Midbrain (tissue), 1 donor: ENCODE results near the gene ARHGAP24.

Experiments
- DNase-seq: peaks from one replicate; lab custom pipeline; 2025; lab: John Stamatoyannopoulos, UW

ARHGAP24 gene

DNA sequence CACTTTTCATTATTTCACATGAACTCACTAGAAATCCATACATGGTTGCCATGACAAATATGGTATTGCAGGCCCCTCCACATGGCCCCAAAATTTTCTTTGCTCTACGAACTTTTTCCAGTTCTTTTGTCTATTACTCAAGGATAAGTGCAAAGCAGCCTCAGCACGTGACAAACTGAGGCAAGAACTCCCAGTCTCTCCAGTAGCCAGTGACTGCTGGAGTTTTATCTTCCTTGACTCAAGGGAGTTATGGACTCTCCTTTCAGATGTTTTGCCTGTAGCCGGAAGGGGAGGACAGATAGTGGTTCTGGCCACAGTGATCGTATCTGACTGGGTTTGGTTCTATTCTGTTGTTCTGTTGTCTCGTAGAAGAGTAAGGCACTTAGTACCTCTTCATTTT lies 105.5 kb downstream of the ARHGAP24 start:
- no peak for DNase-seq

DNA sequence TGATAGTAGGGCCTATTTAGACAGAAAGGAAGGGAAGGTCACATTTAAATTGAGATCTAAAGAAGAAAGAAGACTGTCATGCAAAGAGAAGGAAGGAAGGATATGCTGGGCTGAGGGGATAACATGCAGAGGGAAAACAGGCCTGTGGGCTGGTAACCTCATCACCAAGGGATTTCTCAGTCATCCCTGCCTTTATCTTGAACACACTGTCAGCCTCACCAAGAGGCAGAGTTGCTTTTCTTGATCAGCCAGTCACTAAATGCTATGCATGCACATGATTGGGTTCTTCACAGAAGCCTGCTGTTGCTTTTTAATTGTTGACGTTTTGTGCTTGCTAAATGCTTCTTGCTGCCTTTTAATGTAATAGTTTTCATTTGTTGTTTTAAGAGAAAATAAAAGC lies 113.0 kb downstream of the ARHGAP24 start:
- DNase-seq = no peak

DNA sequence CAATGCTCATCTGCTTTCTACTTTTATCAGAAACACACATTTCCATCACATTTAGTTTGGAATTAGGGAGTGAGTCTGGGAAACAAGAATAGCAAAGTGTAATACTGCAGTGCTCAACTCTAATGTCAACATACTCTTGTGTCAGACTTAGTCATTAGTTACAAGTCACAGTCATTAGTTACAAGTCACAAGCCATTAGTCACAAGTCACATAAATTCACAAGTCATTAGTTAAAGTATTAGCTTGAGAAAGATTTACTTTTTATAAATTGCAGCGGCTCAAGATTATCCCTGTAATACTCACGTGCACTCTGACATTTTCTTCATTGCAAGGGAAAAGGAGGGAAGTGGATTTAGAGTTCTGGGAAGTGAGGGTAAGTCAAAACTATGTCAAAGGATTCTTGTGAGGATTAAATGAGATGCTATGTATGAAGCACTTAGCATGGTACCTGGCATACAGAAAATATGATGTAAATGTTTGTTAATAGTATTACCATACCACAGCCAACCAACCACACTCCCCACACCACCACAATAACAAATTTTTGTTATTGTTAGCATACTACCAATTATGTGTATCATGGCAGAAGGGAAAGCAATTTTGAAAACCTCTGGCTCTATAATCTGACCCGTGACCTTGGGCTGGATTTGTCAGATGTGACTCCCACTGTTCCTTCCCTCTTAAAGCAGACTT lies 116.6 kb downstream of the ARHGAP24 start:
- DNase-seq = no peak

DNA sequence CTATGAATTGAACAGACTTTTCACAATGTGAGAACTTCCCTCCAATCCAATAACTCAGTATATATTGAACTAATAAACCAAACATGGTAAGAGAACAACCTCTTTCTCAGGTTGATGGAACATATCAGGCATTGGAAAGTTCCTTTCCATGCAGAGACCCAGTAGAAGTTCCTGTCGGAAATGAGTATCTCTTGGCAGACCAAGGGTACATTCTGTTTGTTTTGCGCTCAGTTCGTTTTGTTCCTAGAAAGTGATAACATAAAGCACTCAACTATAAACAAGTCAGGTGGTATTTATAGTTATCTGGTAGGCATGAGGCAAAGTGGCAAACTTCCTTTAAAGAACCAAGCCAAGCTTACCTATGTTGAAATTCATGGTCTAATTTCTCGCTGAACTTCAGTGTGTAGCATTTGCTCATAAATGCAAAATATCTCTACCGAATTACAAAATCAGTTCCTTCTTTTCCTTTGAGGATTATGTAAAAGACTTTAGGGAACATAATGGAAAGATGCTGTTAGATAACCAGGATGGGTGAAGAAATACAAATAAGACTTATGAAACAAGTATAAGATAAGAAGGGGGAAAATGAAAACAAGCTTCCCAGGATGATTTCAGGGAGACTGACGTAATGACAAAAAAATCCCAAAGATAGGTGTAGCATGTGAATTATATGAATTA lies 120.3 kb downstream of the ARHGAP24 start:
- DNase-seq = no peak

DNA sequence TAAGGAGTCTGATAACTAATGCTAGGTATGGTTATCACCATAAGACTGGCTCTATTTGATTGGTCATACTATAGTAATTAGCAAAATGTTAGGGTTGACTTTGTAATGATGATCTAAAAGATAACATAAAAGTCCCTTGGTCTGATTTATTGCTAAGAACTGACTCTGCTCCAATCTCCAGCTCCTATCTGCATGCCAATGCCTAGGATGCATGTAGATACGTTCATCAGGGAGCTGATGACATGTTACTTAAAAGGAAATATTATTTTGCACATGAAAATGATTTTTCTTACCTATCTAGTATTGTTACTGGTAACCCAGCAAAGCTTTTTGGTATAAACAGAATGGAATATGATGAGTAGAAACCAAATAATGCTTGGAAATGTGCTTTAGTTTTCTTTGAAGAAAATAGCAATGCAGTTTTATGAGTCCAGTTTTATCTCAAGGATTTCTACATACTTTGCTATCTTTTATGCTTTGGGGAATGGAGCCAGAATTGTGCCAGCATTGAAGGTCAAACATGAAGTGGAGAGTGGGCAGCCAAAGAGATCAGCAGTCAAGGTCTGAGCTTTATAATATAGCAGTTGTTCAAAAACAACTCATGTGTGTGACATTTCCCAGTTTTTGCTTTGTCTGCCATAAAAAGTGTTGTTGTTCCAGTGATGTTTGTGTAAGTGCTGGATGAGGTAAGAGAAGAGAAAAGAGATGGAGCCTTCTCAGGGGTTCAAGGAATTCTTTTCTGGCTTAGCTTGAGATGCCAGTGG lies 121.0 kb downstream of the ARHGAP24 start:
- no peak for DNase-seq

DNA sequence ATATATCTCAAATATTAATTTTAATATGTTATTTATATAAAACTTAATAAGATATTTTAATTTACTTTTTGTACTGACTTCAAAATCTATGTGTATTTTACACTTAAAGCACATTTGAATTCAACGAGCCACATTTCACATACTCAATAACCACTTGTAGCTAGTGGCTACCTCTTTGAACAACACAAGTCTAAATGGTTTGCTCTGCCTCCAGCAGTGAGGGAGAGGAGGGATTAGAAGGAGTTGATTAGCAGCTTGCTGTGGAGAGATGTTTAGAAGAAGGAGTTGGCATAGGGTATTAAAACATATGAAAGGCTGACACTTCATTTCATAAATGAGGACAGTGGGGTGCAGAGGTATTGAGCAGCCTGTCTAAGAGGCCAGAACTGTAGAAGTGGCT lies 124.0 kb downstream of the ARHGAP24 start:
- DNase-seq = no peak

DNA sequence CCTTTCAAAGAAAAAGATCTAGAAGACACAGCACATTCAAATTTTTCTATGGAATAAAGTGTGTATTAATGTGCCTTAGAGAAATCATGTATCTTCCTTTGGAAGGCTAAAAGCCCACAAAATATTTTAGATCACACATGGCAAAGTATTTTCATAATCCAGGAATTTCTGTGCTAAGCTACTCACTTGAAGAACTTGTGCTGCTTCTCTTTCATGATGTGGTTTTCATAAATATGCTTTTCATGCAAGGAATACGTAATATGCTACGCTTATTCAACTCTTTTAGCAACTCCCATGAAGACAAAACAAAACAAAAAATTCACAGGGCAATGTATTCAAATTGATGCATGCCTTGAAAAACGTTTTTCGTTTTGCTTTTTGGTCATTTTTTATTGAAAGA lies 125.6 kb downstream of the ARHGAP24 start:
- DNase-seq = no peak

DNA sequence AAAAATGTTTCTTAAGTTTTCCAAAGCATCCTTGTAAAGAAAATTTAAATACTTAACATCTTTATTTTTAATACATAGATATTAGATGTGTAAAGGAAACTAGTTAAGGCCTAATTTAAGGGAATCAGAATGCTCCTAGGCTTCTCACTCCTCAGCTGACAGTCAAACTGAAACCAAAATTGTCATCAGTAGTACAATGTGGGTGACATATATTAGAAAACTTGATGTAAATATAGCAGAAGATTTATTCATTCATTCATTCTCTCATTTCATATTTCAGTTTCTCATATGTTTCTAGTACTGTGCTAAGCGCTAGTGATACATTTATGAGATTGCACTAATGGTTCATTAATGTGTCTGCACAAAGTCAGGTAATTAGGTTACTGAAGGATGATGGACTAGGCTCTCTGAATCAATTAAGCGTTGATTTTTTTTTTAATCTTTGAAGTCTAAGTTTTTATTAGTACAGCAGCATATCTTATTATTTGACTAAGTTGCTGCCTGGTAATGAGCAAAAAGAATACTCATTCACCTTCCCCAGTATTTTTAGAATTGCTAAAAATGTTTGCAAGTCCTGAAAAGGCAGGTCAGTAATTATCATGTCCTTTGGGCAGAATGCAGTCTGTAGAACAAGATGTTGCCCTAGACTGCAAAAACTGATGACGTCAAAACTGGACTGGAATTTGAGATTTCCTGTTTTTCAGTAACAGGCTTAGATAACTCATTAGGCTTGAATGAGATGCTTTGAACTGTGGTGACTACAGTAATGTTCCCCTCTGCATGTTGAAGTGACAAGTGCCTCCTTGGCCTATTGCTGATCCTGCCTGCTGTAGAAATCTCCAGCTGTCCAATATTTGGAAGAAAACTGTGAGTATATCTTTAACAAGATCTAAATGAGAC lies 128.7 kb downstream of the ARHGAP24 start:
- DNase-seq = no peak

DNA sequence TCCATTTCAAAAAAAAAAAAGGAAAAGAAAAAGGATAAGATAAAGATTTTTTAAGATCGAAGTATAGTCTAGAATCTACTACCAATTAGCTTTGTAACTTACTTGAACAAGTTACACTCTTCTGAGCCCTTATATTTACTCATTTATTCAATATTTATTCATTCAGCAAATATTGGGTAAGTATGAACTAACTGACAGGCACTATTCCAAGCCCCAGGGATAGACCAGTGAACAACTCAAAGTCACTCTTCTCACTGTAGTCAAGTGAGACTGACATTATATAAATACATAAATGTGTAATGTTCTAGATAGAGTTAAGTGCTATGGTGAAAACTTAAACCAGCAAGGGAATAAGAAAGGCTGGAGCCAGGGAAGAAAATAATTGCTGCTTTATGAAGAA lies 131.6 kb downstream of the ARHGAP24 start:
- DNase-seq = no peak

DNA sequence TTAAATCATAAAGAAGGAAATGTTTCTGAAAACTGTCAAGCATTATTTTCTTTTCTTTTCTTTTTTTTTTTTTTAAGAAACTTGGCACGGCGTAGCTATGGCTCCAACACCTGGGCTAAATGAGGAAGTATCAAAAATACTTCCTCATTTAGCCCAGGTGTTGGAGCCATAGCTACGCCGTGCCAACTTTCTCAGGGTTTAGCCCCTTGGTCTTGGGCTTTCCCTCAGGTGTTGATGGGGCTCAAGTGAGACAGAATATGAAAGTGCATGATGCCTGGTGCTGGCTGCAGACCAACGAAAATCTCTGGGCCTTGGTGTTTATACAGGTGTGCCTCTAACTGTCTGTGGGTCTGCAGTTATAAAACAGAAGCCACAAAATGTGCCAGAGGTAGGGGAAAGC lies 132.7 kb downstream of the ARHGAP24 start:
- DNase-seq = no peak

DNA sequence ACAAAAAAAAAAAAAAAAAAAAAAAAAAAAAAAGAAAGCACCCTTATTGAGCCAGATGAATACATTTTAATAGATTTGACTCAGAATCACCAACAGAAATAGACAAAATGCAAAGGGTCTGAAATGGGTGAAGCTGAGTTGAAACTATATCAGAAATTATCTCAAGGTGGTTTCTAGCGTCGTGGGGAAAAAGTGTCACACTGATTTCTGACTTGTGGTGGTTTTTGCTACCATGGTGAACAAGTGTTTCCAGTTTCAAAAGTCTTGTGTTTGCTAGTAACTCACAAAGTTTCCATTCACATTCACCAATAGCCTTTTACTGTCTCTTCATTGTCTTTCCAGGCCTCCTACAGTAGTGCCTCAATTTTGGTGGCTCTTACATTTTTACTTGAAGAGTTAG lies 135.5 kb downstream of the ARHGAP24 start:
- DNase-seq = no peak

DNA sequence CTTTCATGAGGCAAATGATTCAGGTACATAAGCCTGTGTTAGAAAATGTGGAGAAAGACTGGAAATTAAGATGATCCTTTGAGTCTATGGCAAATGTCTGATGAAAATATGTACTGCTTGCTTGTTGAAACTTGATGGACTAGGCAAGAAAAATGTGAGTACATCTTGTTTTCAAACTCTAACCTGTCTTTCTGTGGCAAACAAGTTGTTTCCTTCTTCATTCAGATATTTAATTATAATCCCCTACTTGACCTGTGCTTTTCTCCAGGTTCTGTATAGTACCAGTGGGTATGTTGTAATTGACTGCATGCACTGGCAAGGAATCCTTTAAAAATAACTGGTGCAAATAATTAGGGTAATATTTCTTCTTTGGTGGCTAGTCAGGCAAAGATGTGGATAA lies 136.7 kb downstream of the ARHGAP24 start:
- DNase-seq = no peak

DNA sequence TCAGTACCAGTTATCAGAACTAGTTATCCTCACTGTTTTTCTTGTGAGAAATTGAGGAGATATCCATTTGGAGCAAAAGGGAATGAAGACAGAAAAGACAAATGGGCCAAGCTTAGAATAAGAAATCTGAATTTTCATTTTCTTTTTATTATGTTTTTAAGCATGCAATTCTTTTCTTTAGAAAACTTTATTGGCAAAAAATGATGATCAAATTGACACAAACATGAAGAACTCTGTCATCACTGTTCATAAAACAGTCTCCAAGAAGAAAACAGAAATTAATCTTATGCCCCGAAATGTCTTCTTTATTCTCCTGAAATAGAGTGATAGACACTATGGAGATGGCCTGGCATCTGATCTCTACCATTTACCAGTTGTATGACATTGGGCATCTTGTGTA lies 139.0 kb downstream of the ARHGAP24 start:
- DNase-seq = no peak

DNA sequence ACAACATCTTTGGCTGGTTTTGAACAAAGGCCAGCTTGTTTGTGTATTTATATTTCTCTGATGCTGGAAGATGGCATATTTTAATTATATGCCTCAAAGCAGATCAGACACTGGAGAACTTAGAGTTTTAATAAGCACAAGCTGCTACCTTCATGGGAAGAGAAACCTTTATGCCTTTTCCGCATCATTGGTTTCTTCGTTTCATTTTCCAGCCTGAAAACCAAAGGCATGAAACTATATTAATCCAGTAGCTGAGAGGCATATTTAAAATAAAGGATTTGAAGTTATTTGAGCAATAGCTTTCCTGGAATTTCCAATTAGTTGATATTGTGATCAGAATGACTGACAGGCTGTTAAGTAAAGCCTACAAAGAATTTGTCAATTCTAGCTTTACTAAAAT lies 141.0 kb downstream of the ARHGAP24 start:
- DNase-seq = no peak

DNA sequence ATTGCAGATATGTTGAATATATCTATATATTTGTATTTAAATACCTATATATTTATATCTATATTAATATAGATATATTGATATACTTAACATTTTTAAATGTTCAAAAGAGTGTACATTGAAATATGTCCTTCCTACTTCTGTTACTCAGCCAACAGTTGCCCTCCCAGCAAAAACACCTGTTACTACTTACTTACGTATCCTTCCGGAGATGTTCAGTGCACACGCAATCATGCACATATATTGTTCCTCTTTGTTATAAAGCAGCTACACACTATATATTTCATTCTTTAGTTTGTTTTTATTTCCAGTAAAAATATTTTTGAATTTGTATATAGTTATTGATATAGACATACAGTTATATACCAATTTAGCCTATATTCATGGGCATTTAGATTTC lies 142.3 kb downstream of the ARHGAP24 start:
- no peak for DNase-seq

DNA sequence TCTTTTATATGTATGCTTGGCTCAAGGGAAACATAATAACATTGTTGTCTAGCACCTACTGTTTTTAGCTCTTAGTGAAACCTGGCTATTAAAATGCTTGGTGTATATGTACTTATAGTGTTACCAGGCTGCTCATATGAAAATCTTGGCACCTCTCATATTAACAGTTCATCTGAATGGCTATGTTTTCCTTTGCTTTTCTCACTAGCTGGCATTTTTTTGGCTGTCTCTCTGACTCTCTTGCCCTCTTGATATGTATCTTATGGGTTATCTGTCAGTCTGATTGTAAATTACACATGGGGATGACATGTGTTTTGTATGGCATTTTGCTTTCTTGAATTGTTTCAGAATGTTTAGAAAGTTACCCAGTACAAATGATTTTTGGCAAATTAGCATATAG lies 158.0 kb downstream of the ARHGAP24 start:
- DNase-seq = no peak

DNA sequence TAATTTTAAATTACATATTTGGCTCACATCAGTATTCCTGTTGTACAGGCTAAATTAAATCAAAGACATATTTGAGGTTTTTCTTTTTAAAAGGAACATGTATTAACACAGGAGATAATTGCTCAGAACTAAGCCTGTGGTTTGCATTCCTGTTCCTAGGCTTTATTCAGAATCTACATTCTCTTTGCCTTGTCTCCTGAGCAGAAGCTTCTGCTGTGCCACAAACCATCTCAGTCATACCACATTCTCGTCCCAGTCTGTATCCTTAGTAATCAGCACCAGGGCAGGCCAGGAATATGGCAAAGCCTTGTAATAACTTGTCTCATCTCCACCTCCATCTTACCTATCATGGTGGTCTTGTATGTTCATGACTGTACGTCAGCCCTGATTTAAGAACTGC lies 162.8 kb downstream of the ARHGAP24 start:
- no peak for DNase-seq

DNA sequence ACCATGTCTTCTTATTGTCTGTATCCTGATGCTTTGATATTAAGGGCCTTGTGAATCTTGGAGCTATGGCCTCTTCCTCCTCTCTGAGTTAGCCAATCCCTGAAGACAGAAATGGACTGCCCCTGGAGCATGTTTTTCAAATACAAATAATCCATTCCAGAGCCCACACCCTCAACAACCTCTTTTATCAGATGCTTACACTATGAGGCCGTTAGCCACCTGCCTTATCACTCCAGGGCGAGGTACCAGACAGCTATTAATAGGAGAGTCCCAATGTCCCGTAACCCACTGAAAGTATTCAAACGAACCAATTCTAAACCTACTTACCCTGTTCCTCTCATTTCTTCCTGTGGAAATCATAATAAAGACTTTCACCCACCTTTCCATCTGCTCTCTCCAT lies 165.0 kb downstream of the ARHGAP24 start:
- DNase-seq = no peak

DNA sequence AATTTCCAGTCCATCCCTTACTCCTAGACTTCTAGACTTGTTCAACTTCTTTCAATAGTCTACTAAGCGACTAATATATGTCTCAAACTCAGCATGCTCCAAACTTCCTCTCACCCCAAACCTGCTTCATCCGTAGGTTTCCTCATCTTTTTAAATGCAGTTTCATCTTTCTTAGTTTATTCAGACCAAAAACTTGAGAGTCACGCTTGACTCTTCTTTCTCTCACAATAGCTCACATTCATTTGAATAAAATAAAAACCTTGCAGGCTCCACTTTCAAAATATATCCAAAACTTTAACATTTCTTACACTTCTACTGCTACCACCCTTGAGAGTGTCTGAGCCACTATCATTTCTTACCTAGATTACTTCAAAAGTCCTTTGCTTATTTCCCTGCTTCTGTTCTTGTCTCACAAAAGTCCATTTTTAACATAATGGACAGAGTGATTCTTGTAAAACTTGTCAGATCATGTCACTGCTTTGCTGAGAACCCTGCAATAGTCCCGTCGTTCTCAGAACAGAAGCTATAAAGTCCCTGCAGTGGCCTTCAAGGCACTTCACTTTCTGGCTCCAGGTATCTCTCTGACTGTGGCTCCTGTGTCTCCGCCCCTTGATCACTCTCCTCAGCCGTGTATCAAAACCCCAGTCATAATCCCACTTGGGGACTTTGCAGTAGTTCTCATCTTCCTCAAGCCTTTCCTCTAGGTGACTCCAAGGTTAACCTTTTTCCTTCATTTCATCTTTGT lies 167.6 kb downstream of the ARHGAP24 start:
- no peak for DNase-seq

DNA sequence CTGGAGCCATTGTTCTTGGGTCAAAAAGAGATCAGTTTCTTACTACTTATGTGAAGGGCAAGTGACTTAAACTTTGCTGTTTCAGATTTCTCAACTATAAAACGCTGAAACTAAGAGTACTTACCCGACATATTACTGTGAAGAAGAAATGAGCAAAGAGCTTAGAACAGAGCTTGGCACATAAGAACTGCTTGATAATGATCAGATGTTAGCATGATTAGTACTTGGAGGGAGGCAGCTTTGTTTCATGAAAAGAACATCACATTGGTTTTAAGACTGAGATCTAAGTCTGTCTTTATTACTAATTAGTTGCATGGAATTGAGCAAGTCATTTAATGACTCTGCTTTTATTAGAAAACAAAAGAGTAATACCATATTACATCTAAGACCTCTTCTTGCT lies 169.1 kb downstream of the ARHGAP24 start:
- DNase-seq = no peak

DNA sequence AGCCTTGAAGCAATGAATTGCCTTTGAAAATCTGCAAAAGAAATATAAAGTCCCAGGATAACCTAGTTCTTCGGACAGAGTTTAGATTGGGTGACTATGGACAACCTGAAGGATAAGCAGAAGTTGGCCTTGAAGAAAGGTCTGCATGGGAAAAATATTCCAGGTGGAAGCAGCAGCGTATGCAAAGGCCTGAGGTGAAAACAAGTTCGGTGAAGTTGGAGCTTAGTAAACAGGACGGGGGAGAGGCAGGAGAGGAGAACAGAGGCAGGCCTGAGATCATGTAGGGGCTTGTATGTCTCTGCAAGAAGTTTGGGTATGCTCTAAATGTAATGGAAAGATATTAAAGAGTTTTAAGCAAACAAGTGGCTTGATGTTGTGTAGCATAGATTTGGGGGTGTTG lies 176.0 kb downstream of the ARHGAP24 start:
- no peak for DNase-seq
